AG08395 (cell line): ENCODE data around the gene AKAP6.
"Not testable (repeated sequence)": the region's sequence is repeated elsewhere in the genome, so short reads cannot be mapped to it uniquely, and the experiment has no call there.

Experiments
- DNase-seq: peaks from one replicate; pipeline ENCODE4 v3.0.0; 2012; ENCODE audit warnings: mixed read lengths, low spot score

Gene AKAP6

DNA sequence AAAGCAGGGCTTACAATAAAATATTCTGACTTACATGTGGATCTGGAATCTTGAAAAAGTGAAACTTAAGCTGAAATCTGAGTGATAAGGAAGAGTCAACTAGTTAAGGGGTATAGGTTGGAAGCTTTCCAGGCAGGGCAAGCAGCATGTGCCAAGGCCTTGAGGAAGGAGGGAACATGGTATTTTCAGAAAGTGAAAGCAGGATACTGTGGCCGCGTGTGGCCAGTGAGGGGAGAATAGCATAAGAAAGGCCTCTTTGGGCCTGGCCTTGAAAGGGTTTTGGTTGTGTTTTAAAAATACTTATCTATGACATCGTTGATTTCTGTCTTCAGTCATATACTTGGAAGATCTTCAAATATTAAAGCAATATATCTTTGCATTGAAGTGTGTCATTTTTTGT lies 213.4 kb downstream of the AKAP6 start:
- no peak for DNase-seq

DNA sequence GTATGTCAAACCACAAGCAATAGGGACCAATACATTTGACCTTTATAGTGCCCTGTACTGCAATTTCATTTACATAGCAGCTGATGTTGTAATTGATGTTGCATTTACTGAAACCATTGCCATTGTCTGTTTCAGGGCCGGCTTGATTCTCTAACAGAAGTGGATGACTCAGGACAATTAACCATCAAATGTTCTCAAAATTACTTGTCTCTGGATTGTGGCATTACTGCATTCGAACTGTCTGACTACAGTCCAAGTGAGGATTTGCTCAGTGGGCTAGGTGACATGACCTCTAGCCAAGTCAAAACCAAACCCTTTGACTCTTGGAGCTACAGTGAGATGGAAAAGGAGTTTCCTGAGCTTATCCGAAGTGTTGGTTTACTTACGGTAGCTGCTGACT lies 216.0 kb downstream of the AKAP6 start:
- peak; percentile 31 for DNase-seq

DNA sequence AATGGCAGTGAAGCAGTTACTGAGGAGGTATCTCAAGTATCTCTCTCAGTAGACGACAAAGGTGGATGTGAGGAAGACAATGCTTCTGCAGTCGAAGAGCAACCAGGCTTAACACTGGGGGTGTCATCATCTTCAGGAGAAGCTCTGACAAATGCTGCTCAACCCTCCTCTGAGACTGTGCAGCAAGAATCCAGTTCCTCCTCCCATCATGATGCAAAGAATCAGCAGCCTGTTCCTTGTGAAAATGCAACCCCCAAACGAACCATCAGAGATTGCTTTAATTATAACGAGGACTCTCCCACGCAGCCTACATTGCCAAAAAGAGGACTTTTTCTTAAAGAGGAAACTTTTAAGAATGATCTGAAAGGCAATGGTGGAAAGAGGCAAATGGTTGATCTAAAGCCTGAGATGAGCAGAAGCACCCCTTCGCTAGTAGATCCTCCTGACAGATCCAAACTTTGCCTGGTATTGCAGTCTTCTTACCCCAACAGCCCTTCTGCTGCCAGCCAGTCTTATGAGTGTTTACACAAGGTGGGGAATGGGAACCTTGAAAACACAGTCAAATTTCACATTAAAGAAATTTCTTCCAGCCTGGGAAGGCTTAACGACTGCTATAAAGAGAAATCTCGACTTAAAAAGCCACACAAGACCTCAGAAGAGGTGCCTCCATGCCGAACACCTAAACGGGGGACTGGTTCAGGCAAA lies 216.6 kb downstream of the AKAP6 start:
- DNase-seq, result no peak

DNA sequence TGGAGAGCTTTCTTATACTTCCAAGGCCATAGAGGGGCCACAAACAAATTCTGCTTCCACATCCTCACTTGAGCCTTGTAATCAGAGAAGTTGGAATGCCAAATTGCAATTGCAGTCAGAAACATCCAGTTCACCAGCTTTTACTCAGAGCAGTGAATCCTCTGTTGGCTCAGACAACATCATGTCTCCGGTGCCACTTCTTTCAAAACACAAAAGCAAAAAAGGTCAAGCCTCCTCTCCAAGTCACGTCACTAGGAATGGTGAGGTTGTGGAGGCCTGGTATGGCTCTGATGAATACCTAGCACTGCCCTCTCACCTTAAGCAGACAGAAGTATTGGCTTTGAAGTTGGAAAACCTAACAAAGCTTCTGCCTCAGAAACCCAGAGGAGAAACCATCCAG lies 217.1 kb downstream of the AKAP6 start:
- DNase-seq, result no peak

DNA sequence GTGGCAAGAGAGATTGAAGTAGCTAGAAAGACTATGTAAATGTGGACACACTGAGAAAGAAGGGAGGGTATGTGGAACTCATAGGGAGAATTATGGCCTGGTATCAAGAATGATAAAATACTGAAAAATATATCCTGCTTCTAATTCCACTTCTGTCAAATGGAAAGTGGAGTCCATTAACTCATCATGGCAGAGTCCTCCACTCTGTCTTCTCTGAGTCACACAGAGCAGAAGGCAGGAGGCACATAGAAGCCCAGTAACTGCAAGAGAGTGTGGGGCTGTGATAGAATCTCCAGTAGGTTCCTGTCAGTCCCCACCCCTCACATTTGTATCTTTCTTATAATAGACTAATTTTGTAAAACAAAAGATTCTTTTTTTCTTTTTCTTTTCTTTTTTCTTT lies 223.7 kb downstream of the AKAP6 start:
- DNase-seq, result no peak

DNA sequence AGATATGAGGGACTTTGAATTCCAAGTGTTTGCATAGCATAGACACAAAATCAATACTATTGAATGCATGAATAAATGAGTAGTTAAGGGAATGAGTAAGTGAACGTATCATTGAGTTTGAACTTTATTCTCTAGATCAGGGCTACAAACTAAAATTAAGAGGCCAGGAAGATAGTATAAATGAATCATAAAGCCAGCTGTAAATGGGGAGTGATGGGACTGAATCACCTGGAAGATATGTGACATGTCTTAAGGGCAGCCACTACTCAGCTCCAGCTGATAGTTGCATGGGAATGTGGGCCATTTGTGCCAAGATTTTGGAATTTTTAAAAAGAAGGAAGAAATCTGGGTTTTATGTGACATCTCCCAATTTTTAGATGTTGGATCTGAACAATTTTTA lies 229.9 kb downstream of the AKAP6 start:
- DNase-seq, result peak; percentile 16

DNA sequence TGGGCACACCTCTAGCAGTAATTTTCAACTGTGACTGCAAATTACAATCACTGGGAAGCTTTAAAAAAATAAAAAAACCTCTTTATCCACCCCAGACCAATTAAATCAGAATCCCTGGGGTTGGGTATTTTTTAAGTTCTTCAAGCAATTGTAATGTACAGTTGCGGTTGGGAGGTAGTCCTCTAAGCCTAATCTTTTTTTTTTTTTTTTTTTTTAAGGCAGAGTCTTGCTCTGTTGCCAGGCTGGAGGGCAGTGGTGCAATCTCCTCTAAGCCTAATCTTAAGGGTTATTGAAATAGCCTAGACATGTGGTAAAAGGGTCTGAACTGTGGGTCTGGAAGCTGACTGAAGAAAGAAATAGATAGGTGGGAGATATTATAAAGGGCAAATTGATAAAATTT lies 230.5 kb downstream of the AKAP6 start:
- no peak for DNase-seq

DNA sequence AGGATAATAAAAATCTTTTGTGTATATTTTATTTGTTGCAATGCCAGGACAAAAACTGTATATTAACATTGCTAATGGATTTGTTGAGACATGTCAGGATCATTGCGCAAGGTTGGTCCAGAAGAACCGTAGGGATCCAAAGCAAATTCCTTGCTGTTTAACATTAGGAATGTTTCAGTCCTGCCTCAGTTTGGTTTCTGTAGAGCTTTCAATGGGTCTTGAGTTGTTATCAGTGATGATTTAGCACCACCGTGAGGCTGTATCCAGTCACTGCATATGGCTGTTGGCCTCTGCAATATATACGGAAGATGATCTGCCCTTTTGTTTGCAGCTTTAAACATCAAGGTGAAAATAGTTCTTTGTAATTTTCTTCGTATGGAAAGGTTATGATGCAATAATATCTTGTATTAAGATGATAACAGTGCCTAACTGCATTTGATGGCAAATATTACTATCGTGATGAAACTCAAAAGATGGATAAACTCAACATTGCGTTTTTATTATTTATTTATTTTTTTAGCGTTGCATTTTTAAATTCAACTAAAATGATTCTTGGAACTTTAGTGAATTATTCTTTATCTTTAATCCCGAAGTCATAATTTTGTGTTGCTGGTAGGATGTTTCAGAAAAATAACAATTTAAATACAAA lies 231.2 kb downstream of the AKAP6 start:
- DNase-seq, result peak; percentile 79

DNA sequence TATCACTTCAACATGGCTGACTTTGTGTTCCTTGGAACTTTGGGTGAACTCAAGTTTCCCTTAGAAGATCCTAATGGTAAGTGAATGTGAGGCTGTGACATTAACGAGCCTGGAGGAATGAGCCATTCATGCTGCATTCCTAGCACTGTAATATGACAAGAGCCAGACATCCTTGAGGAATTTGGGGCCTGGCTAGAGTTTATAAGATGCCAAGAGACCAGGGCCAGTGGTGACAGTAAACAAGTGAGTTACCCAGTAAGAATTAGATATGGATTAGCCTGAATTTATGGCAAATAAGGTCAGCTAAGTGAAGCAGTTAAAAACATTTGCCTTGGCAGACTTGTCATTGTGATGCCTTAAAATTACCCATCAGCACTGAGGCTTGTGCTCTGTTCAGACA lies 232.4 kb downstream of the AKAP6 start:
- peak; percentile 86 for DNase-seq

DNA sequence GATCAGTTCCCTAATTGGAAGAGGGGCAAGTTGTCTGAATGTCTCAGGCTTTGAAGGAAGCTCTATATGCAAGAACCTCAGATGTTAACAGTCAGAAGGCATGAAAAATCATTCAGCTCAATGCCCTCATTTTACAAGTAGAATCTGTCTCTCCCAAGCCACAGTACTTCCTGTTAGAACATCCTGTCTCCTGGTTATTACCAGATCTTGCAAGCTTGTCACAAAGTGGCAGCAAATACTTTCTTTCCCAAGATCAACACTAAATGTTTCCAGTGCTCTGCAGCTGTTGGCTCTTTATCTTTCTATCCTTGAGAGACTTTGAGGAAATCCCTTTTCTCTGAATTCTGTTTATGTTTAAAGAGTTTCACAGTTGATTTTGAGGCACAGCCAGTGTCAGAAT lies 235.5 kb downstream of the AKAP6 start:
- DNase-seq, result peak; percentile 44

DNA sequence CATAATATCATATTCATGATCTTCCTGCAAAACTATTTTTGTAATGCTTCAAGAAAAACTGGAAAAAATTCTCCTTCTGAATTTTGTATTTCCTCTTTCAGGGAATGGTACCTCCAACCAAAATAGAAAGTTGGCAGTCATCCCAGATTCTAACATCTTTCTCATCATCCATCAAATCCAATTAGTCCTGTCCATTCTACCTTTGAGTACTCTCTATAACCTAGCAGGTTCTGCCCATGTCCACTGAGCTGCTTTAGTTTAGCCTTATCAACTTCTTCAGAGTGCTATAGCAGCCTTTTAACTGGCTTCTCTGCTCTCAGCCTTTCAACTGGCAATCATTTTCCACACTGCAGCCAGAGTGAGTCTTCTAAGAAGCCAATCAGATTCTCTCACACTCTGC lies 236.2 kb downstream of the AKAP6 start:
- DNase-seq, result no peak

DNA sequence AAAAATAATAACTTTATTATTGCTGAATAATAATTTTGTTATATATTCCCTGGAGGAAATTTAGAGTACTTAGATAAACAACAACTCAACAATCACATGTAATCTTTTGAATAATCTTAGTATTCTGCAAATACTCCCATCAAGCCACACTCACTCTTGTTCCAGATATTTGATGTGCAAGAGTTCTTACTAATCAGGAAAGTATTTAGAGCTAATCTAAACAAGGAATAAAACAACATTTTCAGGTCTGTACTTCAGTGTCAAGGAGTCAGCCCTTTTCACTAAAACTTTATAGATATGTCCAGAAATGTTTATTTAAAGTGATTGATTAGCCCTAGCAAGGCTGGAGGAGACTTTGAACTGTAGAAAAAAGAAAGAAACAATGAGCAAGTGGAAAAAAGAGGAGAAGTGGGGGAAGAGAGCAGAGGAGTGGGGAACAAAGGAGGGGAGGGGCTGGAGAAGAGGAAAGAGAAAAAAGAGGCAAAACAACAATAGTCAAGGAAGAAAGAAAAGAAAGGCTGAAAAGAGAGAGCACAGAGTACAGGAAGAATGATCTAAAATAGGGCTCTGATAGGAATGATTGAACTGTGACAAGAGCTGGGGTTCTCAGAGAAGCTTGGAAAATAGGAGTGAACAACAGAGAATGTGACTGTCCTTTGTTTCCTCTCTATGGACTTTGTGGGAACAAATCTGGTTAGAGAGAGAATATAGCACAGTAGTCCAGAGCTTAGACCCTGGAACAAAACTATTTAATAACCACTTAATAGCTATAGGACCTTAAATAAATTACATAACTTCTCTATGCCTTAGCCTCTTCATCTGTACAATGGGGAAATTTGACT lies 238.7 kb downstream of the AKAP6 start:
- peak; percentile 44 for DNase-seq

DNA sequence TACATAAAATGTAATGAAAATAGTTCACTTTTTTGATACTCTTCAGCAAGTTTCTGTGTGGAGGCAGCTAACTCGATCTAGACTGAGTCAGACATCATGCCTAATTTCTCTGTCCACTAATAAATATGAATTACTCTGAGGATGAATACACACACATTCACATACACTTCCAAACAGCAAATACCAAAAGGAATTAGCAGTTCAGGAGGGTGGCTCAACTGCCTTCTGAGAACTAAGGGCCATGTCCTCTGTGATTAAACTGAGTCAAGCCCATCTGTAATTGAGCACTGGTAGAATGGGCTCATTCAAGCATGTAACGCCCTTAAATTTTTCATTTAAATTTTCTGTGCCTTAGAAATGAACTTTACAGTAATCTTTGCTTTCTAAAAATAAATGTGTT lies 242.5 kb downstream of the AKAP6 start:
- DNase-seq, result no peak

DNA sequence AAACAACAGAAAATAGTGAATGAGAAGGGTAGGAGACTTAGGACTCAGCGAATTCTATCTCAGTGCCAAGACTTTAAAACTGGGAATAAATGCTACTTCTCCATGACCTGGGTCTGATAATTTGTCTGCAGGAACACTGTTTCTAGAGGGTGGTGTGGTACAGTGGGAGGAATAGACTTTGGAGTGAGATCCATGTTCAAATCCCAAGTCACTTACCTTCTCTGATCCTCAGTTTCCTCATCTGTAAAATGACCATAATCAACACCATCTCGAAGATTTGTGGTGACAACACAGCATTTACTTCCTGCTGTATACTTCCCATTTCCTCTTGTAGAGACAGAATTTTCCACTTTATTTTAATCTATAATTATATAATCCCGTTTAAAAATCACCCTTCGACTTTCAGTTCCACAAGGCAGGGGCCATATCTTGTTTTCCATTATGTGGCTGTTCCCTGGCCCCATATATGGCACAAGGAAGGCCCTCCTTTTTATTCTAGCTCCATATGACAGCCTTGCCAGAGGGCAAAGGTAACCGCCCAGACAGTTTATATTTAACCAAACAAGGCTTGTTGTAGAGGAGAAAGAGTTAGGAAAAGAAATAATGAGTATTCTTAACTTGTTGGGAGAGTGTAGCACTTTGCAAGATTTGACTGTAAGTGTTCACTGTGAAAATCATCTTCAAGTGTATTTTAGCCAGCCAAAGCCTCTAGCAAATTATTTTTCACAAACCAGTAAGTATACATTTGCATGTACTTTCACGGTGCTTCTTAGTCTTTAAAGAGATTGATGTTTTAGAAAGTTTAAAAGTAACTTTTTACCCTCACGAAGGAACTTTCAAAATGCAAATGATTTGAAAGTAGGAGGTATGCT lies 243.1 kb downstream of the AKAP6 start:
- no peak for DNase-seq

DNA sequence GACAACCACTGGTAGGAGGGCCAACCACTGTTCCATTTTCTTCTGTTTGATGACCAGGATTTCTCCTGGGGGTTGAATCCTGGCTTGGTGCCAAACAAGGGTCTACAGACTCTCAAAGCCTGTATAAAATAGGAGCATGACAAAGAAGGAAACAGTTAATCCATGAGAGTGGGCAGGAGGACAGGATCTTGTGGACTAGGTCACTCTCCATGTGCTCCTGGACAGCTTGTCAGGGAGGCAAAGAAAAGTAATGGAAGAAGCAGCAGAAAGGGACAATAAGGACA lies 243.7 kb downstream of the AKAP6 start:
- no peak for DNase-seq

DNA sequence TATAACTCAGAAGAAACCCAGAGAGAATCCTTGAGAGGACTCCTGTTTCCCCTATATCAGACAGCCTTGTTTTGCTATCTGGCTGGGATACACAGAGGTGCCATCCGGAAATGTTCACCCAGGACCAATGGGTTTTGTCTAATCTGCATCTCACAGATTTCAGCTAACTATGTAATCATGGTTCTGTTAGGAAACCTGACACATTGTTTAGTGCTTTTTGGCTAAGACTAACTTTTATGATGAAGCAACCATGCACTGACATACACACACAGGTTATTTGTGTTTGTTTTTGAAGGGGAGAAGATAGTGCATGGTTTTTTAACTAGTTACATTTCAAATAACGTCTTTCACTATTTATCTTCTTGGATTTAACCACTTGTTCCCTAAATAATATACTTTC lies 245.2 kb downstream of the AKAP6 start:
- no peak for DNase-seq

DNA sequence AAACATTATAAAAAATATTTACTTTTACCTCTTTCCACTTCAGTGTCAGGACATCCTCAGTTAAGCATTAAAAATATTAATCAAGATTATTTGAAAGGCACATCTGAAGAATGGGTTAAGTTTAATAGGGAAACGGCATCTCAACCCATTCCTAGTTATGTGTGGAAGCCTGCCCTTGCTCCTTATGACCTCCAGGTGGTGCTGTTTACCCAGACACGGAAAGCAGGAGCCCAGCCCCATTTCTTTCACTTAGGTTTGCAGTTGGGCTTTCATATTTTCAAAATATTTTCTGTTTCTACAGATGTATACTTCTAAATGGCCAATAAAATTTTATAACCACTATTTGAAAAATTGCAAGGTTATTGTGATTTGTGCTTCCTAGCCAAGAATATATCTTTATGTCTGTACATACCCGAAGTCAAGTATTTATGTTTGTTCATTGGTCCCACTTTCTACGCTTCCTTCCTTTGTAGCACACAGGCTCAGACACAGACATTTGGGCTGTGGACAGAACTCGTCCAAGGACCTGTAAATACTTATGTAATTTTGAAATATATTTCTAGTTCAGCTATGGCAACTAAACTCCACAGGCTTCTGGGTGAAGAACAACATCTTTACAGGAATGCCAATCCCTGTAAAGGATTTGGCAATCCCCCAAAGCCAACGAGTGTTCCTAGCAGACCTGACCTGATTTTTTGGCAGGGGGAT lies 247.1 kb downstream of the AKAP6 start:
- DNase-seq, result peak; percentile 77

DNA sequence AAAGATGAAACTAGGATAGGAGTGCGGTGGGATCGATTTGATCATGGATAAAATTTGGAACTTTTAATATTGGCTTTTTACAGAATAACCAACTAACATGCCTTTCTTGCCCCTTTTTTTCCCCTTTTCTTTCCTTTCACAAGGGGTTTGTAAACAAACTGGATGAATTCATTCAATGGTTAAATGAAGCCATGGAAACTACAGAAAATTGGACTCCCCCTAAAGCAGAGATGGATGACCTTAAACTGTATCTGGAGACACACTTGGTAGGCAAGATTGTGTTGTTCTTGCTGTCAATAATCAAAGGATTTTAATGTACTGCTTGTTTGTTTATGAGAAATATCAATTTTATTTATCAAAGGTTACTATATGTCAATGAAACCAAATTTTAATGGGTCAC lies 247.9 kb downstream of the AKAP6 start:
- DNase-seq, result no peak

DNA sequence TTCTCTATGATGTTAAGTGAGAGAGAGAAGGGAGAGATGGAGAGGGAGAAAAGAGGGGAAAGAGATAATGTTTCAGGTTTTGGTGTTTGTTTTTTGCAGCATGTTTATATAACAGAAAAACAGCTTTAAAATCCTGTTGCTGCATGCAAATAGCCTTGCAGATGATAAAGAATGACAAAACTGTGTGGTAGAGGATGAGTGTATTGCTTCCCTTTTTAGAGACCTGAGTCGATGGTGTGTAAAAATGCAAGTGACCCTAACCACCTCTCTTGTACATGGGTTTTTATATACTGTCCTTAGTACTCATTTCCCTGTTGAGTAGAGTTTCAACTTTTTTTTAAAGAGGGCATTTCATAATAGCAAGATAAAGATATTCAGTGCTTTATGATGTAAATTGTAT lies 249.1 kb downstream of the AKAP6 start:
- no peak for DNase-seq

DNA sequence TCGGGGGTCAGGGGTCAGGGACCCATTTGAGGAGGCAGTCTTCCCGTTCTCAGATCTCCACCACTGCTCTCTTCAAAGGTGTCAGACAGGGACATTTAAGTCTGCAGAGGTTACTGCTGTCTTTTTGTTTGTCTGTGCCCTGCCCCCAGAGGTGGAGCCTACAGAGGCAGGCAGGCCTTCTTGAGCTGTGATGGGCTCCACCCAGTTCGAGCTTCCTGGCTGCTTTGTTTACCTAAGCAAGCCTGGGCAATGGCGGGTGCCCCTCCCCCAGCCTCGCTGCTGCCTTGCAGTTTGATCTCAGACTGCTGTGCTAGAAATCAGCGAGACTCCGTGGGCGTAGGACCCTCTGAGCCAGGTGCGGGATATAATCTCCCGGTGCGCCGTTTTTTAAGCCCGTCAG lies 254.3 kb downstream of the AKAP6 start:
- not testable (repeated sequence) for DNase-seq

DNA sequence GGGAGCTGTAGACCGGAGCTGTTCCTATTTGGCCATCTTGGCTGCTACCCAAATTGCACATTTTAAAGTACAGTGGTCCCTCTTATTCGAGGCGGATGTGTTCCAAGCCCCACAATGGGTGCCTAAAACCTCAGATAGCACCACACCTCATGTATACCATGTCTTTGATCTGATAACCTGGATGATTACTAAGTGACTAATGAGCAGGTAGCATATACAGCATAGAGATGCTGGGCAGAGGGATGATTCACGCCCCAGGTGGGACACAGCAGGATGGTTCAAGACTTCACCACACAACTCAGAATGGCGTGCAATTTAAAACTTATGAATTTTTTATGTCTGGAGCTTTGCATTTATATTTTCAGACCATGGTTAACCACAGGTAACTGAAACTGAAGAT lies 255.0 kb downstream of the AKAP6 start:
- DNase-seq, result no peak

DNA sequence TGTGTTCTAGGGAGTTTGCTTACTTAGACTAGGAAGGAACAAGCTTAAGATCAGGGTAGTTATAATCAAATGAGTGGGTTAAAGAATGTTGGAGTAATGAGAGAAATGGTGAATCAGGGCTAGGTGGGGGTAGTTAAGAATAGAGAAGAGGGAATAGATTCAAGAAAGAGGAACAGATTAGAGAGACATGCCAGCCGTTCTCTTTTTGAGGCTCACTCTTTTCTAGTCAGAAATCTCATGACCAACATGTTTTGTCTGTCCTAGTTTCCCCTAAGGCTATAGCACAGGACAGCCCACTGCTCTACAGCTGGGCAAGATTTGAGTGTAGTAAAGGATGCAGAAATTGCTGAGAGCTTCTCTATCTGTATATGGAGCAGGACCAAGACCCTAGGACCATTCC lies 258.4 kb downstream of the AKAP6 start:
- DNase-seq, result no peak
